GM23248 (cell line): Measurements from ENCODE around the gene SYNE1.

Experiments
- EZH2 ChIP-seq: fragments of 200-600 bp; sonication (generic); IDR thresholded peaks from 2 replicates; pipeline ENCODE4 v1.6.1; 2018; ENCODE audit warnings: antibody characterized with exemption, mild to moderate bottlenecking; ENCODE audit not compliant: insufficient read depth, poor library complexity, severe bottlenecking
- EZH2phosphoT487 ChIP-seq: fragments of 200-600 bp; sonication (generic); IDR thresholded peaks from 2 replicates; pipeline ENCODE4 v1.6.1; 2018; ENCODE audit warnings: antibody characterized with exemption, moderate library complexity, mild to moderate bottlenecking, low read depth; ENCODE audit not compliant: insufficient read depth

DNA sequence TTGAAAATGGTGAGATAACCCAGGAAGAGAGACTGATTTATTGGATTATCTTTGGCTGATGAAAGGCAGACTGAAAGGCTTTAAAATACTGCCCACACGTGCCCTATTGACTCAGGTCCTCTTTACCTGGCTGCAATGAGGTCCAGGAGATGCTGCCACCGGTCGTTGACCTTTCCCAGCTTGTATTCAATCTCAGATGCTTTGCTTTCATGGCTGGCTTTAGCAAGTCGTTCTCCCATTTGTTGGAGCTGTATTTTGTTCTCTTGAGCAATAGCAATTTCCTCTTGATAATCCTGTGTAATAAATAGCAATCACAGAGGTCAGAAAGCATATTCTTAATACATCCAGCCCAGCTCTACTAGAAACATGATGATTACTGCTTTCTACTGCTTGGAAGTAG is 460.9 kb downstream of the SYNE1 start:
- TF ChIP-seq EZH2: no peak
- no peak for TF ChIP-seq EZH2phosphoT487
